HG03520 (cell line): ENCODE results near the gene PRDM11.

ENCODE experiments used
- ATAC-seq: cut with Tn5 transposase; IDR thresholded peaks from one replicate; pipeline ENCODE4 v1.9.1; 2021; ENCODE audit warnings: mild to moderate bottlenecking, moderate library complexity; ENCODE audit not compliant: unreplicated experiment

The PRDM11 gene

DNA sequence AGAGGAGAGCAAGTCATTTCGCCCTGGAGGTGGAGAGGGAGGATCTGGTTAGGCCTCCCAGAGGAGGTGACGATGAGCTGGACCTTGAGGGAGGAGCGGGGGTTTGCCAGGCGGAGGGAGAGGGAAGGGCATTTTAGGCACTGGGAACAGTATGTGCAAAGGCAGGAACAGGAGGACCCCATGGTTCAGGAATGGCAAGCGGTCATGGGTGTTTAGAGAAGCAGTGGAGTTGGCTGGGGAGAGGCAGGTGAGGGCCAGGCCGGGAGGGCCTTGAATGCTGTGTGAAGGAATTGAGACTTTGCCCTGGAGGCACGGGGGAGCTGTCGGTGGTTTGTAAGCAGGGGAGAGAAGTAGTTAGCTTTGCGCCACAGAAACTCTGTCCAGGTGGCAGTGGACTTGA is 10.3 kb downstream of the PRDM11 start:
- no peak for ATAC-seq

DNA sequence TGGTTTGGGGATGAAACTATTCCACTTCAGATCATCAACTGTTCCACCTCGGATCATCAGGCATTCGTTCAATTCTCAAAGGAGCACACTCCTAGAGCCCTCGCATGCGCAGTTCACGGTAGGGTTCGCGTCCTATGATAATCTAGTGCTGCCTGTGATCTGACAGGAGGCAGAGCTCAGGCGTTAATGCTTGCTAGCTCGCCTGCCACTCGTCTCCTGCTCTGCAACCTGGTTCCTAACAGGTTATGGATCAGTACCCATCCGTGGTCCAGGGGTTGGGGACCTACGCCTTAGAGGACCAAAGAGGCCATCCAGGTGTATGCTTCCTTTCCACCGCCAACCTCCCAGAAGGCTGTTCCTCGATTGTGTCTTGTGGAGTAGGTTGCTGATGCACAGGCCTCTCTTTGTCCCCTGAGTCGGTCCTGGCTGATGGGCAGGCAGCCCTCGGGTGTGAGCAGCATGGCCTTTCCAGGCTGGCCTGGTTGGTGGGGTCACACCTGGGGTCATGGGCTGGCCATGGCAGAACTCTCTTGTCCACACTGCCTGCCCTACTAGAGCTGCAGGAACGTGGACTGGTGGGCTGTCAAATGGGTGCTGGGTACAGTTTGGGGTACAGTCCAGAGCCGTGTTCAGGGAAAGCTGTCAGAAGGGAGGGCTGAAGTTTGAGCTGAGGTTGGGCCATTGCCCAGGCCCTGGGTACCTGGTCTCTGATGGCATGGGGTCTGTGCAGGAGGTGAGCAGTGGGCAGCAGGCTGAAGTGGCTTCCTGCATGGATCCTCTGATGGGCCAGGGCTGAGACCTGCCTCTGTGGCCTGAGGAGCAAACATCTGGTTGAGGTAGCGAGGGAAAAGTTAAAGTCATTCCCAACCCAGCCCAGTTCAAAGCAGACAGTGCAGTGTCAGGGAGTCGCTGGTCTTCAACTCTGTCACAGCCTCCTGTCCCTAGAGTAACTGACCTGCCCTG is 11.1 kb downstream of the PRDM11 start:
- ATAC-seq = no peak

DNA sequence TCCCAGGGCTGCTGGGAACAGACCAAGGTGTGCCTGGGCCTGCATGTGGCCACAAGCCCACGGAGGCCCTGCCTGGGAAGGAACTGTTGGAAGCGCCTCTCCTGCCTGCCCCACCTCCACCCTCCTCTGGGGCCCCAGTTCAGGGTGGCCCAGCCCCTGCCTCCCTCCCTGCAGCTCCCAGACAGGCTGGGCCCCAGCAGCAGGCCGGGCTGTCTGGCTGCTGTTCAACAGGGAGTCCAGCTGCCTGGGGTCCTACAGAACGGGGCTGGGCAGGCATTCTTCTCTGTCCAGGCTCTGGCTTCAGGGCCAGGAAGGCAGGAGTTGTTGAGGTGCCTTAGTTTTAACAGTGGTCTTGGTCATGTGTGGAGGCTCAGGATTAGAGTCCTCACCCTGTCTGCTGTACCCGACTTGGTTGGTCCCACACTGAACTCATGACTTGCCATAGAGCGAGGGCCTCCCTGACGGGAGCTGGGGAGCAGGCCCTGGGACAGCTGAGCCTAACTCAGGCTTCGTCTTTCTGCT is 11.8 kb downstream of the PRDM11 start:
- no peak for ATAC-seq

DNA sequence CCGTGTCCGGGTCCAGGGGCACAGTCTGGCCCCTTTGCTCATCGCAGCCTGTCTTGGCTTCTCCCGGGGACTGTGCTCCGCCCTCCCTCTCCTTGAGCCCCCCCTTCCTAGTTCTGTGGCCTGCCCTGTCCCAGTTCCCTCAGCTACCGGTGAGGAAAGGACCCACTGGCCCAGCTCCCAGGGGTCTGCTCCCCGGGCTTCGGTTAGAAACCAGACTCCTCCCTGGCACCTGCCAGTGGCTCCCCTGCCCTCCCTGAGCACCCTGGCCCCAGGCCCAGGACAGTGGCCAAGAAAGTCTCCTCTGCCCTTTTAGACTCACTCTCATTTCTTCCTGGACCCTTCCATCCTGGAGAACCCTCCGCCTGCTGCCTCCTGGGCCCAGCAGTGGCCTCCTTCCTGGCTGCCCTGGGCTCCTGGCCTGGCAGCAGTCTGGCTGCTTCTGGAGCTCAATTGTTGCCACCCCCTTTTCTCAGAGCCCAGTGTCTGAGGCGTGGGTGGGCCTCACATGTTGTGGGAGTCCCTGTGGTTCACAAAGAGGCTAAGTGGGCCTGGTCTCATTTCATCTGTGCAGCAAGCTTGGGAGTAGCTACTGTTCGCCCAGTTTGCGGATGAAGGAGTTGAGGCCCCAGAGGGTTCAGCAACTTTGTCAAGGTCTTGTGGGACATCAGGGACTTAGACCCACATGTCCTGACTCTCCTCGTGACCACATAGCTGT is 12.6 kb downstream of the PRDM11 start:
- ATAC-seq = no peak

DNA sequence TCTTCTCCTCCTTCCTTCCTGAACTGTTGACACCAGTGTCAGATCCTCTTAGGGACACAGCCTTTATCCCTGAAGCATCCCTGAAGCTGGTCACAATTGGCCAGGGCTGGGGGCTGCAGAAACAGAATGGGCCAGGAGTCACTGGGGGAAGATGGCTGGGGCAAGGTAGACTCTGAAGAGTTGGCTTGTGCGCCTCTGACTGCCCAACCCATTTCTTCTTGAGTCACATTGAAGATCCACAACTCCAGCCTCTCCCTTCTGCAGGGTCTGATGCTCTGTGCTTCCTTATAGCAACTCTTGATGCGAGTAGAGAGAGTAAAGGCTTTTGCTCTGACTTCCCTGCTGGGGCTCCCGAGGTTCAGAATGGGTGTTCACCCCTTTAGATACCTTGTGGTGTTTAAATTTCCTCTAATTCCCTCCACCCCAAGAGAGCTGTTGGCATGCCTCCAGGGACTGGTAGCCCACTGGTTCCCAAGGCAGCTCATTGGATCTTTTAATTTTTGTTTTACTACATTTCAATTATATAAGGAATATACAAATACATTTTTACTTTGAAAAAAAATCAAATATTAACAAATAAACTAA is 13.4 kb downstream of the PRDM11 start:
- no peak for ATAC-seq

DNA sequence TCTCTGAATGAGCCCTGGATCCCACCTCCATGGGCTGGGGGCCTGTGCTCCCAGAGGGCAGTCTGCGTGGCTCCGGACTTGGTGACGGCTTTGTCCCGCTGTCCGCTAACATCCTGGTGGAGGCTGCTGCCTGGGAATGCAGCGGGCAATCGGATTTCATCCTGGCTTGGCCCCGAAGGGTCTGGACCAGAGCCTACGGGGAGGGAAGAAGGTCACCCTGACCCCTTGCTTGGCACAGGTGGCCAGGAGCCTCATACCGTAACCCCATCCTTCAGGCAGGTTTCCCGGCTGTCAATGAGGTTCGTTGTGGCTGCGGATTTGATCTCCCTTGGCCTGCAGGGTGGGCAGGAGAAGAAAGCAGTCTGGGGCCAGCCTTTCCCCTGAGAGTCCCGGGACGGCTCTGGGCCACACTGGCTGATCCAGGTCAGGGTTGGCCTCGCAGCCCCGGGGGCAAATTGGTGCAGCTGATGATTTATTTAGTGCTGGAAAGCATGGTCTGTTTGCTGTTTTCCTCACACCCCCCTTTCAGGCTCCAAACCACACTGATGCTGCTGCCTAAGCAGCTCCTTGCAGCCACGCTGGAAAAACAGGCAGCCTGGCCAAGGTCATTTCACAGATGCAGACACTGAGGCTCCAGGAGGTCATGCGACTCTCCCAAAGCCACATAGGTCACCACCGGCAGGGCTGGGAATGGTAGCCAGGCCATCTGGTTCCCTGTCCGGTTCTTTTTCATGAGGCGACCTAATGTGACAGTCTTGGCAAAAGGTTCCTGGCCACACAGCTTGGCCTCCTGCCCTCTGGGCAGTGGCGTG is 15.0 kb downstream of the PRDM11 start:
- no peak for ATAC-seq

DNA sequence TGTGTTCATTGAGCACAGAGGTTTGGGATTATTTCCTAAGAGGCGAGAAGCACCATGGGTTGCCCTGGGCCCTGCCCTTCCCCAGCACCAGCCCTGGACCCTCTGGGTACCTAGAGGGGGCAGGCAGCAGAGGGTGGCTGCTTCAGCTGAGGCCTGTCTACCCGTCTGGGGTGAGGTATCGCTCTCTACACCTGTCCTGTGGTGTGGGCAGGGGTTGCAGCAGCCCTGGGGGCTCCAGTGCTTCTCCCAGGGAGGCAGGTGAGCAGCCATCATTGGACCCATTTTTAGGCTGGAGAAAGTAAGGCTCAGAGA is 15.6 kb downstream of the PRDM11 start:
- no peak for ATAC-seq

DNA sequence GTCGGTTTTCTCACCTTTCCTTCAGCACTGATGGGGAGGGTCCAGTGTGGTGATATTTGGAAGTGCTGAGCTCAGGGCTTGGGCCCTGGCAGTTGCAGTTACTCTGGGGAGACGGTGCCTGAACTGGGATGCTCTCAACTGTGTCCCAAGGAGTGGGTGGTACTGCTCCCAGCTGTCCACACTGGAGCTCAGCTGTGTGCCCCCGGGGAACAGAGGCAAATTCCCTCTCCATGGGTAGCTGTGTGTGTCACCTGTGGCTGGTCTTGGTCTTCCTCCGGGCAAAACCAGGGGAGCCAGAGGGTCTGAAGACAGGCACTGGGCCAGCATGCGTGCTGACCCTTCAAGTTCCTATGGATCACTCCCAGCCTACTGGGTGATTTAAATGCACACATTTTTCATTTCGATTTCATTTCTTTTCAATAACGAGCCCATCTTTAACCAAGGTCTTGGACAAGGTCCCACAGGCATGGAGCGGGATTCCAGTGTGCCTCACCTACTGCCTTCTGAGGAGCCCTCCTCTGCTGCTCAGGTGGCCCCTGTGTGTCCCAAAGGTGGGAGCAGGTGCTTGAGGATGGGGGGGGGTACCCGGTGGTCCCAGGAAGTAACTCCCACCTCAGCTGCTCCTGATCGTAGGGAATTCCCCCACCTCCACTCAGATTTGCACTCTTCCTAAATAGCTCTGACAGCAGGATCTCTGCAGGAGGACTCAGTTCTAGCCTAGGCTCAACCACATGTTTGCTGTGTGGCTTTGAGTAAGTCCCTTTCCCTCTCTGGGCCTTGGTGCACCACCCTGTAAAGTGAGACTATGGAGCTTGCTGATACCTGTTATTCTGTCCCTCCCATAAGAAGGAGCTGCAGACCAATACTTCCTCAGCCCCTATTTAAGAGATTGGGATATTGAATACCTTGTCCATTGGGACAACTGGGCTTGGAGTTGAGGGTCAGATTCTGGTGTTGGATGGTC is 16.8 kb downstream of the PRDM11 start:
- no peak for ATAC-seq

DNA sequence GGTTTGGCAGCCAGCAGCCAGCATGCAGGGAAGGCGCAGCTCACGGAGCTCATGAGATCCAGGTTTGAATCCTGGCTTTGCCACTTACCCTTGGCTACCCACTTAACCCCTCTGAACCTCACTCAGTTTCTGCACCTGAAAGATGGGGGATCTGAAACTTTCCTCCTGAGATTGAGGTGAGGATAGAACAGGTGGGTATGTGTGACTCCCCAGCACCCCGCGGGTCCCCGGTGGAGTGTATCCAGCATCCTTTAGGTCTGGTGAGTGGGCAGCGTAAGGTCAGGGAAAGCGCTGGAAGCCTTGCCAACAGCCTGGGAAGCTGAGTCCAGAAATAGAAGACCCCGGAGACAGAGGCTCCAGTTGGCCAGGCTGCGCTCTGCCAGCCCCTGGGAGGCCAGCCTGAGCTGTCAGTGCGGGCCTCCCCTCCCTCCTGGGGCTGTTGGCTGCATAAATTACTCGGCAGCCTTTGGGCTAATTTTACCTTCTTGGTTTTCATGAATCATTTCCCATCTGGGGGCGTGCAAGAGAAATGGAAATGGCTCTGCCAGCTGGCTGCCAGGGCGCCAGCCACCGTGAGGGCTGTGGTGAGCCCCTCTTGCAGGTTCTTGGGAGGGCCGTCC is 17.6 kb downstream of the PRDM11 start:
- no peak for ATAC-seq

DNA sequence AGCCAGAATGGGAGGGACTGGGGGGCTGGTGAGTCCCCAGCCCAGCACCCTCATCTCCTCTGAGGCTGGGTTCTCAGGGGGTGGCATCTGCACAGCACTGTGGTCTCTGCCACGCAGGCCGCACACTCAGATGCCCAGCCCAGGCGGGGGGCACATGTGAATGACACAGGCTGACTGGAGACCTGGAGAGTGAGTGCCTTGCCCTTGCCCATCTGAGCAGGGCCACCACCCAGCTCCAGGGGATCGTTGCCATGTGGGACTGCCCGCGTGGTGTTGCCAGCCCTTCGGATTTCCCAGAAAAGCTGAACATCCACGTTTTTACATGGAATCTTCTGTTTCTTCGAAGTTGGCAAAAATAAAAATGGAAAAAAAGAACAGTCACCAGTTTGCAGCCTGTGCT is 18.9 kb downstream of the PRDM11 start:
- no peak for ATAC-seq

DNA sequence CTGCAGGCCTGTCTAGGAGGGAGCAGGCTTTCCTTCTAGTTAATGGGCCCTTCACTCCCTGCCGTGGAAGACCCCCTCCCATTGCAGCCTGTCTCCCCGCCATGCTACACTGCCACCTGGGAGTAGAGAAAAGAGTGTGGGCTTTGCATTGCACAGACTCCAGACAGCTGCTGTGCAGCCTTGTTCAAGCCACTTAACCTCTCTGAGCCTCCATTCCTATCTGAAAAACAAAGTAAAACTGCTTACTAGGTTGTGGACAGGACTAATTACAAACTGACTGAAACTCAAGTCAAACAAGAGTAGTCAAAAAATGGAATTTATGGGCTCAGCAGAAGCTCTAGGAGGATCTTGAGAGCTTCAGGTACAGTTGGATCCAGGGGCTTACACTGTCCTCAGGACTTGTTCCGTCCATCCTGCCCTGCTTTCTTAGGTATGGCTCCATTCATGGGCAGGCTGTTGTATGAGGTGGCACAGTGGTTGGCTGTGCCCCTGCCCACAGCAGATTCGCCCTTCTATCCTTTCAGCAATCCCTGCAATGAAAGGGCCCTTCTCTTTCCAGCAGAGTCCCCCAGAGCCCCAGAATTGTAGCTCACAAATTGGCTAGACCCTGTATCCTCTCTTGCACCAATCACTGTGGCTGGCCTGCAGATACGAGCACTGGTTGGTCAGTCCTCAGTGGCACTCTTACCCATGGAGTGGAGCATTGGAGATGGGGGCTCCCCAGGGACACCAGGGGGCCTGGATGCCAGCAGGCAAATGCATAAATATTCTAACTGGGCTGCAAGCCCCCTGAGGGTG is 19.6 kb downstream of the PRDM11 start:
- no peak for ATAC-seq

DNA sequence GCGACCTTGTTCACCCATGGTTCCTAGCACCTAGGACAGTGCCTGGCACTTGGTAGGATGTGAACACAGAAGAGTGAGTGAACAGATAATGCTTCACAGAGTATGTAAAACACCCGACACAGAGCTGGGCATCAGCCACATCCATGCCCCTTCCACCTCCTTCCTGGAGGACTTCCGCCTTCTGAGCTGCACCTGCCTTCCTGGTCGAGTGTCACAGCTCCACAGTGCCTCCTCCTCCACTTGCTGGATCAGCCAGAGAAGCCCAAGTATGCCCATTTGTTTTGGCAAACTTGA is 20.1 kb downstream of the PRDM11 start:
- no peak for ATAC-seq

DNA sequence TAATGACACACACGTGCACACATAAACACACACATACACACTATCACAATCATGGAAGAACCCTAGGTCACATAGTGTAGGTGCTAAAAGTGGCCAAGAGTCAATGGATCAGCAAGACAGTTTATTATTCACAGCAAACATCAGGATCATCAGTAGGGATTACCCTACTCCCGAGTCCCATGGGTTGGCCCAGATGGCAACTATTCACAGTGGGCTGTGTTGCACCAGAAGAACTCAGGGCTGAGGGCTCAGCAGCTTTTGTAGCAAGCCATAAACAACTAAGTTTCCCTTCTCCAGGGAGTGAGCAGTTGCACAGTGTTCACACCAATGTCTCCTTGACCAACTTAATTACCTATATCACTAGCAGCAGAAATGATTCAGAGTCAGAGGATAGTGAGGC is 20.8 kb downstream of the PRDM11 start:
- ATAC-seq = no peak

DNA sequence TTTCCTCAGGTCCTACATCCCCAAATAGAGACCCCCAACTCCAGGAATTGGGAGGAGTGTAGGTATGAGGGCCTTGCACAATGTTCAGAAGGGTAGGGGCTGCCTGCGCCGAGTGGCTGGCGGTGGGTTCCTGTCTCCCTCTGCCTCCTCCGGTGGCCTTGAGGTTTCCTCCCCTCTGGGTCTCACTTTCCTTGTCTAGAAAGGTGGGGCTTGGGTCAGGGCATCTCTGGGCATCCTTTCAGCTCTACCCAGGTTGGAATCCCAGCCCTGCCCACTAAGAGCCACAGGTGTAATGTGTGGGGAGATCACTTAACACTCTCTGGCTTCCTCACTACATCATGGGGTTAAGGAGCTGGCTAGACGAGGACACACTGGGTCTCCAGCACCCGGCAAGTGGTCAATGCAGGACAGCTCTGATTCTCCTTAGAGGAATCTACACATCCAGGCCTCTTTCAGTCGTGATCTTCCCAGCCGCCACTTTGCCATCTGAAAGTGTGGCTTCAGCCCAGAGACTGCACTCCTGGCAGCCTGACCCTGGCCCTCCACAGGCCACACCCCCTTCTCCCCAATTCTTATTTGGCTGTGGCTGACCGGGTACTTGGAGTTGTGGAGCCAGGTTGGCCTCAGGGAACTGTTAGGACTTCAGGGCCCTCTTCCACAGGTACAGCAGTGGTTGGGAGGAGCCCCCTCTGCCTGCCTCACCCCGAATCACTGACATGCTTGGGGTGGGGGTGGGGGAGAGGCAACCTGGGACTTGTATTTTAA is 22.1 kb downstream of the PRDM11 start:
- ATAC-seq = no peak

DNA sequence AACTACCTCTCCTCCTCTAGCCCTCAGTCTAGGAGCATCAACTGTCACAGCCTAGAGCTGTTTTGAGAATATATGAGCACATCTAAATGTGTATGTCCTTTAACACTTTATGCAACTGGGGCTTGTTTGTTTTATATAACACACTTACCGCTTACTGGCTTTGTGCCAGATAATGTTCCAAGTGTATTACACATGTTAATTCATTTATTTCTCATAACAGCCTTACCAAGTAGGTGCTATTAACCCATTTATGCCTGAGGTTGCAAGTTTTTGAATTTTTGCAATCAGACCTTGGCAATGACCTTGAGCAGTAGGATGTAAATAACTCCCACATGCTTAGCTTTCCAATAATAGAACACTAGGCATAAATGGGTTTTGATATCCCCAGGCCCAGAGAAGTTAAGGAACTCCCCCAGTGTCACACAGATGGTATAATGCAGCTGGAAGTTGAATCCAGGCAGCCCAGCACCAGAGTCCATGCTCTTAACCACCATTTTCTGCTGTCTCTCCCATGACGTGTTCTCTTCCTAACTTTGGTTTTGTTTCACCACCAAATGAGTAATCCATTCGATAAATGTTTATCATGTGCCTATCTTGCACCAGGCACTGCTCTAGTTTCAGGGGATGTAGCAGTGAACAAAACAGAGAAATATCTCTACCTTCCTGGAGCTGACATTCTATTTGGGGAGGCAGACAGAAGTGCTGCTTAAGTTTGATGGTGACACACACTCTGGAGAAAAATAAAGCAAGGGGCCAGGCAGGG is 23.1 kb downstream of the PRDM11 start:
- no peak for ATAC-seq

DNA sequence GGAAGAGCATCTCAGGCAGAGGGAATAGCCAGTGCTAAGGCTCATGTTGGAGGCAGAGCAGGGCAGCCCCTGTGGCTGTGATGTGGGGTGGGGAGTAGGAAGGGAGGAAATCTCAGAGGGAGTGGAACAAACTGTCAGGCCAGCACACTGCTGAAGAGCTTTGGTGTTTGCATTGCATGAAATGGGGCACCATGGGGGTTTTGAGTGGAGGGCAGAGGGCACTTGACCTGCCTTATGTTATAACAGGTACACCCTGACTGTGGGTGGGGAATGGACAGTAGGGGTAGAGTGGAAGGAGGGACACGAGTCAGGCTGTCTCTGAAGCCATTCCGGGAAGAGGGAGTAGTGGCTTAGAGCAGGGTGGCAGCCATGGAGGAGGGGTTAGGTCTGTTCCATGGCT is 24.0 kb downstream of the PRDM11 start:
- no peak for ATAC-seq

DNA sequence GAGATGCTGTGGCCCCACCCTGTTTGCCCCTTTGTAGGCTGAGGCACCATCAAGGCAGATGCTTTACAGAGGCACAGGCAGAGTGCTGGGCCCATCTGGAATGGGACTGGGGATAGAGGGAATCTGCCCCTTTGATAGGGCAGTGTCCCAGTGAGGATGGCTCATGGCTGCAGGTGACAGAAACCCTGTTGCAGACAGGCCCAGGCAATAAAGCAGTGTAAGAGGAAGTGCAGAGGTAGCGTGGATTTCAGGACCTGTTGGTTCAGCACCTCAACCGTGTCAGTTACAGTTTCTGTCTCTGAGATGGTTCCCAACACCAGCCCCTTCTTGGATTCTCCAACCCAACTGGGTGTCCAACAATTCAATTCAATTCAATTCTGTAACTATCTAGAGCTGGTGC is 25.1 kb downstream of the PRDM11 start:
- no peak for ATAC-seq
